Activated T-cell treated with anti-CD3 and anti-CD28 coated beads, Interleukin-2, amount 50 U/mL, for 48 hours (primary cell): ENCODE data around the gene F8A2.
"Not testable (repeated sequence)": the region's sequence is repeated elsewhere in the genome, so short reads cannot be mapped to it uniquely, and the experiment has no call there.

ENCODE experiments used
- DNase-seq, 2 experiments: peaks; one replicate each; pipeline ENCODE4 v3.0.0-alpha.2; 2020

The F8A2 gene

DNA sequence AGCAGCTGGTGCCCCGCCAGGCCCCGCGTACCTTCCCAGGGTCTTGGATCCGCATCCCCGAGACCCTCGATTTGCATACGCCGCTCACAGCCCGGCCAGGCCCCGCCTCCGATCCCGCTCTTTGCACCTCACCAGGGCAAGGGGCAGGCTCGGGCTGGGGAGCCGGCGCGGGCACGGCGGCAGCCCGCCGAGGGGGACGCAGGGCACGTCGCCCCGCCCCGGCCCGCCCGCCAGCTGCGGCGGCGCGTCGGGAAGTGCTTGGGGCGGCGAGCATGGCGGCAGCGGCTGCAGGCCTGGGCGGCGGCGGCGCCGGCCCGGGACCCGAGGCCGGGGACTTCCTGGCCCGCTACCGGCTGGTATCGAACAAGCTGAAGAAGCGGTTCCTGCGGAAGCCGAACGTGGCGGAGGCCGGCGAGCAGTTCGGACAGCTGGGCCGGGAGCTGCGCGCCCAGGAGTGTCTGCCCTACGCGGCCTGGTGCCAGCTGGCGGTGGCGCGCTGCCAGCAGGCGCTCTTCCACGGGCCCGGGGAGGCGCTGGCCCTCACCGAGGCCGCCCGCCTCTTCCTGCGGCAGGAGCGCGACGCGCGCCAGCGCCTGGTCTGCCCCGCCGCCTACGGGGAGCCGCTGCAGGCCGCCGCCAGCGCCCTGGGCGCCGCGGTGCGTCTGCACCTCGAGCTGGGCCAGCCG lies at the start of gene F8A2:
TSS of gene F8A2 (plus strand) at position 253 of the 686 bp plus-strand sequence. CDS start at position 273, 20 bp downstream.
- DNase-seq, result not testable (repeated sequence)

DNA sequence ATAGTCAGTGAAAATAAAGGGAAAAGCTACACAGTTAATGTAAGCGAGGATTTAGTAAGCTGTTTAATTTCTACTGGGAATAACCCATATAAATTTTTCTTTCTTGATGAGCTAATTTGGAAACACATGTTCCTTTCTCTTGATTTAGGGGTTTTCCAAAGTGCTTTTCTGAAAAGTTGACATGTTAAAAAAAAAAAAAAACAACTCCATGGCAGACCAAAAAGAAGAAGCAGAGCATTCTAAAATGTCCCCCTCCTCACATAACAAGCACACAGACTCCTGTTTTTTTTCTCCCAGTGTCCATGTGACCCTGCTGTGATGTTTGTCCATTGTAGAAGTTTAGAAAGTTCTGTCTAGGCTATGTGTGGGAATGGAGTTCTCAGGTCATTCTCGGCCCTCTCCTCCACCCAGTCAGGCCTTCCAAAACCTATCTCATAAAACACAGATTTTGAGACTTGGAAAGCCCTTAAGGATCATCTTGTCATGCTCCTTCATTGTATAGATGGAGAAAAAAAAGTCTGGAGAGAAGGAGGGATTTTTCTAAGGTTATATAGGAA lies 48.3 kb upstream of the F8A2 start:
- DNase-seq, result no peak

DNA sequence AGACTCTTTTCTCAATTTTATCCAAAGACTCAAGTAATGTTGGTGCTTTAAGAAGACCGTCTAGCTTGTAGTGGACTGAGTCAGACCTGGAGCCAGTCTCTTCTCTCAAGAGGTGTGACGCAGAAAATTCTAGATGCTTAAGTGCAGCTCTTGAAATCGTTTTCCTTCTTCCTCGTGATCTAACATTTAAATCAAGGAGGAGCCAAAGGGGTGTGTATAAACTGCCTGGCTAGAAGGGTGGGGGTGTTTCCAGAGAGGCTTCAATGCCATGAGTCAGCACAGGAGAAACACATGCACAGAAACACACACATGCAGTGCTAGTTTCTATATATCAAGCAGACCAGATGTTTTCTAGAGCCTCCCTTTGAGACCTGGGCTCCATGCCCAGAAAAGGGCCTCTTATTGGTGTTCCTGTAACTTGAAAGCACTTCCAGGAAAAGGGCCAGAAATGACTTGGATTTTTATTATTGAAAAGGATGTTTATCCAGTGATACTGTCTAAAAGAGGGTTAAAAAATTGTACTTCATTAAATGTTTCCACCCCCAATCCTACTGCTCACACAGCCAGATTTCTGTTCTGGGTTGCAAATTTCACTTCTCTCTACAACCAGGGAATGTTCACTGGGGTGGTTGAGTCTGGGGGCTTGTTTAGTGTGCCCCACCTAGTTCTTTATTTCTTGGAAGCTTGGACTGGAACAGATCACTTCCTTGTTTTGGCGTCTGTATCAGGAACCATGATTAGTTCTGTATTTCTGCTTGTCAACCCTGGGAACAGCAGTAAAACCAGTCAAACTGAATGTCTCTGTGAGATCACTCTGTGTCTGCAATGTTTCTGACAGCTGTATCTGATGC lies 47.2 kb upstream of the F8A2 start, which contains the start of gene CLIC2:
TSS of gene CLIC2 (minus strand) at position 129 of the 851 bp plus-strand sequence. CDS start 187 bp downstream, outside the sequence.
- no peak for DNase-seq

DNA sequence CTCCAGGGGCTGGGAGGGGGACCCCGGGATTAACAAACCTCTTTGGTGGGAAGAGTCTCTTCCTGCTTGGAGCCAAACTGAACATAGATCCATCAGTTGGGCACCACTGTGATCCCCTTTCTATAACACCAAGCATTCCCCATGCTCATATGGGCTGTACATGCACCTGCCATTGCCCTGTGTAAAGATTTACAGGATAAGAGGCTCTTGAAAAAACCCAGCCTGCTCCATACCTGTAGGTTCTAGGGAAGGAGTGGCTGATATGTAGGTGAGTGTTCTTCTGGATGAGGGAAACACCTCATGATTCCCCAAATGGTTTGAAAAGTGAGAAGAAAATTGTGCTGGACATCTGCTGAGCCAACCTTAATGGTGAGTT lies 46.6 kb upstream of the F8A2 start:
- DNase-seq, result not testable (repeated sequence)

DNA sequence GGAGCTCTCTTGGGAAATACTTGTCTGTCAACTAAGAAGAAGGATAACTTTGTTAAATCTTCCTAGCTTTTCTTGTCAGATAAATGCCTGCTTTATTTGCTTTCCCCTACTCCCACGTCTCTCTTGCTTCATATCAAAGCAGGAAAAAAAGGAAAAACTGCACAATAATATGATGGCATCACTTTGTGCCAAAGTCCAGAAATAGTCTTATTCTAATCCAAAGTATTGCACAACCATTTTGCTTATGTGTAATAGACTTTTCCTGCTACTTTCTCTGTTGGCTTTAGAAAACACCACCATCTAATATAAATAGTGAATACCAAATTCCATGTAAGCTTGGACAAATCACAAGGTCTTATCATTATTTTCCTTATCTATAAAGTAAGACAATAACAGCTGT lies 36.2 kb upstream of the F8A2 start:
- DNase-seq, result not testable (repeated sequence)

DNA sequence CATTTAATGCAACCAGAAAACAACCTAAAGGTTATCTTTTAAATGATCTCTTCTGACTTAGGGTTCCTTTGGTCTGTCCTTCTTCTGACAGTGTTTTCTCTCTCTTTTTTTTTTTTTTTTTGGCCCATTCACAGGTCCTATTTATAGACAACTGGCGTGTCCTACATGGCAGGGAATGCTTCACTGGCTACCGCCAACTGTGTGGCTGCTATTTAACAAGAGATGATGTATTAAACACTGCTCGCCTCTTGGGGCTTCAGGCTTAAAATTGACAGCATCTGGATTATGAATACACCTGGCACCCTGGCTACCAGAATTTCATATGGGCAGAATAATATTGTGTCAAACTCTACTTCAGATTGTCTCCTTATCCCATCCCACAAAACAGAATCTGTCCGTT lies 32.4 kb upstream of the F8A2 start:
- not testable (repeated sequence) for DNase-seq

DNA sequence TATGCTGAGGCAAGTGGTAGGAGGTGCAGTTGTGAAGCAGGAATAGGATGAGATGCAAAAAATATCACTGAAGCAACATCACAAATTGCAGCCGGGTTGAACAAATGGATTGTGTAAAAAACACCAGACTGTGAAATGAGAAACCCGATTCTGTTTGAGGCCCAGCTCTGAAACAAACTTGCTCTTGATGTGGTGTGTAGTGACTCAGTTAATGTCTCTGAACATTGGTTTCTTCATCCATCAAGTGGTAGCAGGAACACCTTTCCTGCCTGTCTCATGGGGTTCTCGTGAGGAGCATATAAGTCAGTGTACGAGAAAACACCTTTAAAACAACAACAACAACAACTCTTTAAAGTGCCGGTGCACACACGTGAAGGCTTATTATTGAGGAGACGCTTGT lies 18.2 kb upstream of the F8A2 start:
- not testable (repeated sequence) for DNase-seq

DNA sequence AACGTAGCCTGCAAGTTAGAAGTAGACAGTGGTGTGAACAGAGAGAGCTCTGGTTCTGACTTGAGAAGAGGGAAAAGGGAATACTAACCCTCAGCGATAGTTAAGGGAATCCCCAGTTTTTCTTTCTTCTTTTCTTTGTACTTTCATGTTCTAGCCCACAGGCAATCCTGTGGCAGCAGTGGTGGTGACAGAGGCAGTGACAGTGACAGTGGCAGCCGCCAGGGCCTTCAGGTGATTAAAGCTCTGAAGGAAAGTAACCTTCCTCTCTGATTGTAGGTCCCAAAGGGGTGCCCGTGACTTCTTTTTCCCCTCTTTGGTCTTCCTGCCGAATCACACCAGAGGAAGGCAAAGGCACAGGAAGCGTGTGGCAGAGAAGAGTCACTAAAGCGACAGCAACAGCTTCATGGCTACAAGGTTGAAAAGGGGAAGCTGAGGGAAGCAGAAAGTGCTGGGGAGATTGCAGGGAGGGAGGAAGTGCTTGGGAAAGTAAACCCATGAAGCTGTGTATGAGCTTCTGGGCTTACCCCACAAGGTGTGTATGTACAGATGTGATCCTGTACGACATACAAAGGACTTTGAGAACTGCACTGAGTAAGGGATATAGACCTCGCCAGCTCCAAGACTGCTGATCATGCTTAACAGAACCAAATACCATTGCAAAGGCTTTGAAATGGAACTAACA lies 8.0 kb upstream of the F8A2 start:
- not testable (repeated sequence) for DNase-seq

DNA sequence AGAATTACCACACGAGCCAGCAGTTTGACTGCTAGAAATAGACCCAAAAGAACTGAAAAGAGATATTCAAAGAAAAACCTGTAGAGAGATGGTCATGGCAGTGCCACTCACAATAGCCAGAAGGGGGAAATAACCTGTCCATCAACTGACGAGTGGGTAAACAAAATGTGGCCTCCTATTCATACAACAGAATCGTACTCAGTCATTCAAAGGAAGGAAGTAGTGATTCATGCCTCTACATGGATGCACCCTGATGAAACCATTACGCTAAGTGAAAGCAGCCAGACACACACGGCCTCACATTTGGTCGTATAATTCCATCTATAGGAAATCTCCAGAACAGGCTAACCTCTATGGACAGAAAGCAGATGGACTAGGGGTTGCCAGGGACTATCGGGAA lies 2.1 kb upstream of the F8A2 start:
- DNase-seq, result not testable (repeated sequence)

DNA sequence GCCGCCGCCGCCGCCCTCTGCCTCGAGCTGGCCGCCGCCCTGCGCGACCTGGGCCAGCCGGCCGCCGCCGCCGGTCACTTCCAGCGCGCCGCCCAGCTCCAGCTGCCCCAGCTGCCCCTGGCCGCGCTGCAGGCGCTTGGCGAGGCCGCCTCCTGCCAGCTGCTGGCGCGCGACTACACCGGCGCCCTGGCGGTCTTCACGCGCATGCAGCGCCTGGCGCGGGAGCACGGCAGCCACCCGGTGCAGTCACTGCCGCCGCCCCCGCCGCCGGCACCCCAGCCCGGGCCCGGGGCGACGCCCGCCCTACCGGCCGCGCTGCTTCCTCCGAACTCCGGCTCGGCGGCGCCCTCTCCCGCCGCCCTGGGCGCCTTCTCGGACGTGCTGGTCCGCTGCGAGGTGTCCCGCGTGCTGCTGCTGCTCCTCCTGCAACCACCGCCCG lies 653 bp downstream of the F8A2 start:
- not testable (repeated sequence) for DNase-seq

DNA sequence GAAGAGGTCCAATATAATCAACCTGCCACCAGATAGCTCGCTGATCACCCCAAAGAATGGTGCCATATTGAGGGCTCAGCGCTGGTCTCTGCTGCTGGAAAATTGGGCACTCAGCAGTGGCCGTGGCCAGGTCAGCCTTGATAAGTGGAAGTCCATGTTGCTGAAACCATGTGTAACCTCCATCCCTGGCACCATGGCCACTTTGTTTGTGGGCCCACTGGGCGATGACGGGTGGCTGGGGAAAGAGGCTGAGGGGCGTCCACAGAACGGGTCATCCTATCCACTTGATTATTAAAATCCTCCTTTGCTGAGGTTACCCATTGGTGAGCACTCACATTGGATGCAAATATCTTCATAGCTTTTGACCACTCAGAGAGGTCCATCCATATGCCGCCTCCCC lies 7.7 kb downstream of the F8A2 start:
- no peak for DNase-seq

DNA sequence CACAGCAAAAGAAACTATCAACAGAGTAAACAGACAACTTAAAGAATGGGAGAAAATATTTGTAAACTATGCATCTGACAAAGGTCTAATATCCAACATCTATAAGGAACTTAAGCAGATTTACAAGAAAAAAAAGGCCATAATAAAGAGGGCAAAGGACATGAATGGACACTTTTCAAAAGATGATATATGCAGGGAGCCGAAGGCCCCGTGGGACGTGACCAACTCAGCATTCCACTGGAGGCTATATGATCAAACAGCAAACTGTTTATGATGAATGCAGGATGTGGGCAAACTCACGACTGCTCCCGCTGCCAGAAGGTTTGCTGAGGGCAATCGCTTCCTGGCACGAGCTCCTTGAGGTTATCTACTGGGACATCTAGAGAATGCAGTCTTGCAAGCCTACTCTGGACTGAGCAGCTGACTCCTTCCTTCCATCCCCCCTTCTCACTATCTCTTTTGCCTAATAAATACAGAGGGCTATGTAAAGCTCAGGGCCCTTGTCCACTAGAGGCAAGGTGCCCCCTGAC lies 12.9 kb downstream of the F8A2 start:
- not testable (repeated sequence) for DNase-seq

DNA sequence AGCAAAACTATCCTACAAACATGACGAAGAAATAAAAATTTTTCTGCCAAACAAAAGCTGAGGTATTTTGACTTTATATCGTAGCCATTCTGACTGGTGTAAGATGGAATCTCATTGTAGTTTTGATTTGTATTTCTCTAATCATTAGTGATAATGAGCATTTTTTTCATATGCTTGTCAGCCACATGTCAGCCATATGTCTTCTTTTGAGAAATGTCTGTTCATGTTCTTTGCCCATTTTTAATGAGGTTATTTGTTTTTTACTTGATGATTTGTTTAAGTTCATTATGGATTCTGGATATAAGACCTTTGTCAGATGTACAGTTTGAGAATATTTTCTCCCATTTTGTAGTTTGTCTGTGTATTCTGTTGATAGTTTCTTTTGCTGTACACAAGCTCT lies 24.5 kb downstream of the F8A2 start:
- no peak for DNase-seq

DNA sequence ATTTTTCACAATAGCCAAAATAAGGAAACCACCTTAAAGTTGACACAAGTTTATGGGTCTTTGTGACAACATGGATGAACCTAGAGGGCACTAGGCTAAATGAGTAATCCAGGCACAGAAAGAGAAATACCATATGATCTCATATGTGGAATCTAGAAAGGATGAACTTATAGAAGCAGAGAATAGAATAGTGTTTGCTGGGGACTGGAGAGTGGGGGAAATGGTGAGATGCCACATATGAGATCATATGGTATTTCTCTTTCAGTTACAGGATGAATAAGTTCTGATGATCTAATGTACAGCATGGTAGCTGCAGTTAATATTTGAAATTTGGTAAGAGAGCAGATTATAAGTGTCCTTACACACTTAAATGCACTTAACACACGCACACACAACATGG lies 35.9 kb downstream of the F8A2 start:
- DNase-seq, result no peak
